Measurements from ENCODE around the gene ABHD6.

- TF ChIP-seq TAF1 (IDR thresholded peaks at IDR 0.05; ENCODE audit: borderline replicate concordance, low read depth, low read length) (no peak), POLR2A (IDR thresholded peaks at IDR 0.05; ENCODE audit: low read depth, low read length) (no peak)
These were observed 36.5 kb downstream of the ABHD6 start for GRCh38 chr3:58274027-58274614.

Measured in GM12892 (cell line).